Astrocyte (in vitro differentiated cells and primary cell): ENCODE results near the gene RBM20. TPM values are rescaled to one million over a fixed set of nuclear protein-coding genes. Genes with fewer than 3 reads are reported as not detected.

ENCODE experiments used
- DNase-seq: peaks from one replicate; pipeline ENCODE4 v3.0.0-alpha.2; 2010; ENCODE audit warnings: low read depth
- FAIRE-seq: peaks from 2 replicates; lab custom pipeline; 2011; peaks lifted over from hg19 to GRCh38; lab: Jason Lieb, UNC
- H2AFZ ChIP-seq: 2 replicates; pipeline ENCODE4 v1.6.0; 2012; ENCODE audit warnings: low read depth, low read length, inconsistent platforms
- H3K27ac ChIP-seq: 2 replicates; pipeline ENCODE4 v1.5.1; 2011; ENCODE audit warnings: low read depth, low read length, inconsistent platforms
- H3K27me3 ChIP-seq: 2 replicates; pipeline ENCODE4 v1.6.0; 2011; ENCODE audit warnings: low read length, inconsistent platforms; ENCODE audit not compliant: insufficient read depth
- H3K36me3 ChIP-seq: 2 replicates; pipeline ENCODE4 v1.5.1; 2011; ENCODE audit warnings: low read length, inconsistent platforms; ENCODE audit not compliant: insufficient read depth
- H3K4me1 ChIP-seq: 2 replicates; pipeline ENCODE4 v1.5.1; 2011; ENCODE audit warnings: low read length, inconsistent platforms; ENCODE audit not compliant: insufficient read depth
- H3K4me2 ChIP-seq: 2 replicates; pipeline ENCODE4 v1.6.0; 2012; ENCODE audit warnings: low read length, inconsistent platforms
- H3K4me3 ChIP-seq: 2 replicates; pipeline ENCODE4 v1.5.1; 2011; ENCODE audit warnings: low read depth, mild to moderate bottlenecking, low read length, inconsistent platforms; ENCODE audit not compliant: insufficient read depth
- H3K79me2 ChIP-seq: 2 replicates; pipeline ENCODE4 v1.6.0; 2012; ENCODE audit warnings: mild to moderate bottlenecking, low read length, inconsistent platforms; ENCODE audit not compliant: insufficient read depth
- H3K9ac ChIP-seq: 2 replicates; pipeline ENCODE4 v1.6.0; 2012; ENCODE audit warnings: mild to moderate bottlenecking, low read length, inconsistent platforms
- H3K9me3 ChIP-seq: 2 replicates; pipeline ENCODE4 v1.5.1; 2012; ENCODE audit warnings: low read depth, mild to moderate bottlenecking, low read length, inconsistent platforms; ENCODE audit not compliant: insufficient read depth
- H4K20me1 ChIP-seq: 2 replicates; pipeline ENCODE4 v1.6.0; 2012; ENCODE audit warnings: low read length, inconsistent platforms; ENCODE audit not compliant: insufficient read depth
- H3K27ac Mint-ChIP-seq: one replicate; pipeline ENCODE4 v1.8.0; 2021; ENCODE audit warnings: mild to moderate bottlenecking, mixed read lengths; ENCODE audit not compliant: unreplicated experiment
- H3K27me3 Mint-ChIP-seq: one replicate; pipeline ENCODE4 v1.8.0; 2021; ENCODE audit warnings: low read depth, mixed read lengths; ENCODE audit not compliant: unreplicated experiment
- H3K36me3 Mint-ChIP-seq: one replicate; pipeline ENCODE4 v1.8.0; 2021; ENCODE audit warnings: low read depth, mixed read lengths; ENCODE audit not compliant: unreplicated experiment
- H3K4me1 Mint-ChIP-seq: one replicate; pipeline ENCODE4 v1.8.0; 2021; ENCODE audit warnings: low read depth, mixed read lengths; ENCODE audit not compliant: unreplicated experiment
- H3K4me3 Mint-ChIP-seq: one replicate; pipeline ENCODE4 v1.8.0; 2021; ENCODE audit warnings: mild to moderate bottlenecking, moderate library complexity, mixed read lengths; ENCODE audit not compliant: unreplicated experiment
- H3K9me3 Mint-ChIP-seq: one replicate; pipeline ENCODE4 v1.8.0; 2021; ENCODE audit warnings: mild to moderate bottlenecking, mixed read lengths; ENCODE audit not compliant: unreplicated experiment
- EZH2 ChIP-seq: IDR thresholded peaks from 2 replicates; pipeline ENCODE4 v1.6.1; 2012; ENCODE audit warnings: mild to moderate bottlenecking, low read length, inconsistent platforms; ENCODE audit not compliant: insufficient read depth
- total RNA-seq: library from RNA; stranded (reverse); gene quantifications from 2 replicates; pipeline ENCODE4 v1.2.1, GENCODE V29; 2021
- TF ChIP-seq, protein P1 (sequence below): IDR thresholded peaks from 2 replicates; pipeline ENCODE4 v1.5.1; 2011; ENCODE audit warnings: low read depth, mild to moderate bottlenecking, inconsistent platforms, low read length, moderate library complexity; ENCODE audit not compliant: insufficient read depth

The RBM20 gene
- total RNA-seq, 1 donor from 2014 or later = 1.5 TPM

DNA sequence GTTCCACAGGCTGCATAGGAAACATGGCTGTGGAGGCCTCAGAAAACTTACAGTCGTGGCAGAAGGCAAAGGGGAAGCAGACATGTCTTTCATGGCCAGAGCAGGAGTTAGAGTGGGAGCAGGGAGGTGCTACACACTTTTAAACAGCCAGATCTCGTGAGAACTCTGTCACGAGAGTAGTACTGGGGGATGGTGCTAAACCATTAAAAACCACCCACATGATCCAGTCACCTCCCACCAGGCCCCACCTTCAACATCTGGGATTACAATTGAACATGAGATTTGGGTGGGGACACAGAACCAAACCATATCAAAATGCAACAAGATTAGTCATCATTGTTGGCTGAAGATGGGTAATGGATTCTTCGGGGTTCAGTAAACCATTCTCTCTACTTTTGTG, 162.2 kb downstream of the RBM20 start:
- Histone ChIP-seq H3K4me1 (peaks cover 17% of the 10 kb centered on the region), H2AFZ (no peak overlapping the region), H3K36me3 (no peaks in the 10 kb centered on the region), H4K20me1 (no peaks in the 10 kb centered on the region), H3K4me3 (no peak overlapping the region), H3K27me3 (no peaks in the 10 kb centered on the region), H3K4me2 (no peak overlapping the region), H3K79me2 (no peaks in the 10 kb centered on the region), H3K9me3 (no peaks in the 10 kb centered on the region), H3K9ac (no peak overlapping the region), H3K27ac (no peak overlapping the region)
- Mint-ChIP-seq H3K4me3 (no peak overlapping the region), H3K27ac (no peak overlapping the region), H3K36me3 (no peaks in the 10 kb centered on the region), H3K4me1 (peaks cover 8% of the 10 kb centered on the region), H3K9me3 (no peaks in the 10 kb centered on the region), H3K27me3 (peaks cover 4% of the 10 kb centered on the region)
- TF ChIP-seq, protein P1, sequence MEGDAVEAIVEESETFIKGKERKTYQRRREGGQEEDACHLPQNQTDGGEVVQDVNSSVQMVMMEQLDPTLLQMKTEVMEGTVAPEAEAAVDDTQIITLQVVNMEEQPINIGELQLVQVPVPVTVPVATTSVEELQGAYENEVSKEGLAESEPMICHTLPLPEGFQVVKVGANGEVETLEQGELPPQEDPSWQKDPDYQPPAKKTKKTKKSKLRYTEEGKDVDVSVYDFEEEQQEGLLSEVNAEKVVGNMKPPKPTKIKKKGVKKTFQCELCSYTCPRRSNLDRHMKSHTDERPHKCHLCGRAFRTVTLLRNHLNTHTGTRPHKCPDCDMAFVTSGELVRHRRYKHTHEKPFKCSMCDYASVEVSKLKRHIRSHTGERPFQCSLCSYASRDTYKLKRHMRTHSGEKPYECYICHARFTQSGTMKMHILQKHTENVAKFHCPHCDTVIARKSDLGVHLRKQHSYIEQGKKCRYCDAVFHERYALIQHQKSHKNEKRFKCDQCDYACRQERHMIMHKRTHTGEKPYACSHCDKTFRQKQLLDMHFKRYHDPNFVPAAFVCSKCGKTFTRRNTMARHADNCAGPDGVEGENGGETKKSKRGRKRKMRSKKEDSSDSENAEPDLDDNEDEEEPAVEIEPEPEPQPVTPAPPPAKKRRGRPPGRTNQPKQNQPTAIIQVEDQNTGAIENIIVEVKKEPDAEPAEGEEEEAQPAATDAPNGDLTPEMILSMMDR = no peak
- no peak for TF ChIP-seq EZH2
- FAIRE-seq (no peak), DNase-seq (no peak)

GRCh38 chr10:110808123-110808522, 164.0 kb downstream of the RBM20 start:
- Mint-ChIP-seq H3K4me1 (no peaks in the 10 kb centered on the region), H3K4me3 (no peak overlapping the region), H3K9me3 (no peaks in the 10 kb centered on the region), H3K36me3 (no peaks in the 10 kb centered on the region), H3K27ac (no peak overlapping the region), H3K27me3 (peaks cover 4% of the 10 kb centered on the region)
- Histone ChIP-seq H3K79me2 (no peaks in the 10 kb centered on the region), H3K27ac (no peak overlapping the region), H3K9me3 (no peaks in the 10 kb centered on the region), H4K20me1 (no peaks in the 10 kb centered on the region), H3K36me3 (no peaks in the 10 kb centered on the region), H3K27me3 (no peaks in the 10 kb centered on the region), H3K4me3 (no peak overlapping the region), H3K4me2 (no peak overlapping the region), H3K4me1 (peaks cover 4% of the 10 kb centered on the region), H3K9ac (no peak overlapping the region), H2AFZ (no peak overlapping the region)
- DNase-seq (no peak), FAIRE-seq (no peak)
- TF ChIP-seq, protein P1 = no peak
- TF ChIP-seq EZH2 = no peak

DNA sequence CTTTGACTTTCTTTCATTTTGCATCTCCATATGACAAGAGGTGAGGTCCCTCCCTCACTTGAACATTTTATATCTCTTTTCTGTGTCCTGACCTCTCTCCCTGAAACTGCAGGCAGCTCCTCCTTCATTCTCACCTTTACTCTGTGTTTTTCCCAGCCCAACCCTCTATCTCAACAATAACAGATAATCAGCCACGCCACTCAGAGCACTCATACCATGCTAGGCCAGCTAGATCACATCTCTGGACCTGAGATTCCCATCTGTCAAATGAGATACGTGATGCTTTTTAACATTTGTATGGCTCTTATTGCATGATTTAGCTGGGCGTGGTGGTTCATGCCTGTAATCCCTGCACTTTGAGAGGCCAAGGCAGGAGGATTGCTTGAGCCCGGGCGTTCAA, 164.5 kb downstream of the RBM20 start:
- Mint-ChIP-seq H3K4me3 (no peak overlapping the region), H3K4me1 (no peaks in the 10 kb centered on the region), H3K9me3 (no peaks in the 10 kb centered on the region), H3K27ac (no peak overlapping the region), H3K36me3 (no peaks in the 10 kb centered on the region), H3K27me3 (peaks cover 4% of the 10 kb centered on the region)
- H4K20me1 ChIP-seq = no peaks in the 10 kb centered on the region
- H3K79me2 ChIP-seq = no peaks in the 10 kb centered on the region
- H3K36me3 ChIP-seq = no peaks in the 10 kb centered on the region
- no peak for TF ChIP-seq EZH2
- TF ChIP-seq, protein P1 = no peak
- no peak for DNase-seq
- no peak for FAIRE-seq
- no peak overlapping the region for H3K4me3 ChIP-seq
- peaks cover 3% of the 10 kb centered on the region for H3K4me1 ChIP-seq
- H3K9ac ChIP-seq = no peak overlapping the region
- H3K4me2 ChIP-seq = no peak overlapping the region
- no peak overlapping the region for H3K27ac ChIP-seq
- H2AFZ ChIP-seq = no peak overlapping the region
- H3K9me3 ChIP-seq = no peaks in the 10 kb centered on the region
- H3K27me3 ChIP-seq = no peaks in the 10 kb centered on the region
